Astrocyte of the spinal cord (primary cell): ENCODE results near the gene IGSF3.

Experiments used
- DNase-seq: peaks from one replicate; pipeline ENCODE4 v3.0.0; 2011; ENCODE audit warnings: low read depth, low spot score
- H3K4me3 ChIP-seq: 2 replicates; pipeline ENCODE4 v1.5.1; 2011; ENCODE audit warnings: low read depth, mild to moderate bottlenecking, low read length, moderate library complexity
- CTCF ChIP-seq: IDR thresholded peaks from 2 replicates; pipeline ENCODE4 v1.5.1; 2012; ENCODE audit warnings: low read depth, mild to moderate bottlenecking, low read length, inconsistent platforms
- in situ Hi-C: cut with HindIII; loops from 2 replicates; pipeline ENCODE4 v1.10.0; 2017; ENCODE audit warnings: low sequenced_read_pairs

IGSF3 gene

GRCh38 chr1:116699605-116700004, 32.1 kb upstream of the IGSF3 start:
- H3K4me3 ChIP-seq, result no peak overlapping the region
- TF ChIP-seq CTCF, result no peak
- in situ Hi-C loops, result no loop called here
- no peak for DNase-seq

- DNase-seq, result no peak
- in situ Hi-C loops, result no loop called here
- no peak overlapping the region for H3K4me3 ChIP-seq
- TF ChIP-seq CTCF, result no peak
These were observed 30.7 kb upstream of the IGSF3 start for GRCh38 chr1:116698244-116698595.

- no peak for TF ChIP-seq CTCF
- DNase-seq, result no peak
- H3K4me3 ChIP-seq, result no peak overlapping the region
- in situ Hi-C loops, result no loop called here
These were observed 30.2 kb upstream of the IGSF3 start for GRCh38 chr1:116697548-116698243.

- in situ Hi-C loops, result no loop called here
- no peak overlapping the region for H3K4me3 ChIP-seq
- TF ChIP-seq CTCF, result no peak
- DNase-seq, result no peak
These were observed 27.0 kb upstream of the IGSF3 start for GRCh38 chr1:116694524-116694923.

- in situ Hi-C loops, result no loop called here
- peak; percentile 55 for DNase-seq
- TF ChIP-seq CTCF, result no peak
- no peak overlapping the region for H3K4me3 ChIP-seq
These were observed 26.4 kb upstream of the IGSF3 start for GRCh38 chr1:116693759-116694480.

- H3K4me3 ChIP-seq, result no peak overlapping the region
- no peak for DNase-seq
- in situ Hi-C loops, result no loop called here
- no peak for TF ChIP-seq CTCF
These were observed 25.3 kb upstream of the IGSF3 start for GRCh38 chr1:116692879-116693278.
